CD8-positive, alpha-beta memory T cell (primary cell): Measurements from ENCODE around the gene NFIB. TPM values are rescaled to one million over a fixed set of nuclear protein-coding genes. Genes with fewer than 3 reads are reported as not detected.

ENCODE experiments used
- CTCF ChIA-PET: fragments of 350-600 bp; sonication (Branson Sonifier 250); formaldehyde crosslinking; loops from one replicate; lab custom pipeline; 2021; ENCODE audit warnings: antibody characterized with exemption; lab: Charles Lee
- POLR2A ChIA-PET: fragments of 350-600 bp; sonication (Branson Sonifier 250); formaldehyde crosslinking; loops from one replicate; lab custom pipeline; 2021; ENCODE audit warnings: antibody characterized with exemption; lab: Charles Lee
- DNase-seq, 5 donors: peaks; one replicate each; pipeline versions ENCODE4 v3.0.0 to v3.0.0-alpha.2; 2020 to 2022; ENCODE audit warnings: mixed read lengths in 1 of 5
- H3K27ac ChIP-seq: one replicate; pipeline ENCODE4 v1.7.0; 2013; ENCODE audit warnings: low read depth, mild to moderate bottlenecking, low read length, moderate library complexity
- H3K27me3 ChIP-seq: 2 replicates; pipeline ENCODE4 v1.7.0; 2013; ENCODE audit warnings: low read length, mild to moderate bottlenecking; ENCODE audit not compliant: insufficient read depth, poor library complexity, severe bottlenecking
- H3K36me3 ChIP-seq: 2 replicates; pipeline ENCODE4 v1.7.0; 2013; ENCODE audit warnings: mild to moderate bottlenecking, low read length, moderate library complexity; ENCODE audit not compliant: insufficient read depth
- H3K4me1 ChIP-seq: 2 replicates; pipeline ENCODE4 v1.7.0; 2013; ENCODE audit warnings: mild to moderate bottlenecking, low read length, moderate library complexity; ENCODE audit not compliant: insufficient read depth
- H3K4me3 ChIP-seq: 2 replicates; pipeline ENCODE4 v1.7.0; 2013; ENCODE audit warnings: mild to moderate bottlenecking, low read length
- H3K9me3 ChIP-seq: 2 replicates; pipeline ENCODE4 v1.7.0; 2013; ENCODE audit warnings: mild to moderate bottlenecking, low read length
- H3K27ac Mint-ChIP-seq, 8 donors: one replicate each; pipeline ENCODE4 v1.8.0; 2020 to 2021; ENCODE audit warnings: mixed read lengths in 8 of 8, mild to moderate bottlenecking in 6 of 8, inconsistent platforms in 3 of 8, moderate library complexity in 3 of 8
- H3K27me3 Mint-ChIP-seq, 2 donors: one replicate each; pipeline ENCODE4 v1.8.0; 2020 to 2021; ENCODE audit warnings: mixed read lengths in 2 of 2, mild to moderate bottlenecking in 1 of 2, moderate library complexity in 1 of 2
- H3K36me3 Mint-ChIP-seq, 3 donors: one replicate each; pipeline ENCODE4 v1.8.0; 2020 to 2021; ENCODE audit warnings: mixed read lengths in 3 of 3, inconsistent platforms in 1 of 3, mild to moderate bottlenecking in 1 of 3
- H3K4me1 Mint-ChIP-seq, 3 donors: one replicate each; pipeline ENCODE4 v1.8.0; 2020 to 2021; ENCODE audit warnings: mixed read lengths in 3 of 3, inconsistent platforms in 1 of 3, mild to moderate bottlenecking in 1 of 3
- H3K4me3 Mint-ChIP-seq, 7 donors: one replicate each; pipeline ENCODE4 v1.8.0; 2020 to 2021; ENCODE audit warnings: mixed read lengths in 7 of 7, mild to moderate bottlenecking in 6 of 7, moderate library complexity in 4 of 7, inconsistent platforms in 2 of 7
- H3K9me3 Mint-ChIP-seq, 5 donors: one replicate each; pipeline ENCODE4 v1.8.0; 2020 to 2022; ENCODE audit warnings: mixed read lengths in 5 of 5, mild to moderate bottlenecking in 3 of 5, moderate library complexity in 2 of 5, inconsistent platforms in 1 of 5
- polyA plus RNA-seq: library from polyadenylated mRNA; unstranded; fragments of 300-500 nt; fragmentation: Illumina TruSeq; gene quantifications from one replicate; pipeline ENCODE4 v1.2.3, GENCODE V29; 2021
- total RNA-seq, 2 experiments: library from RNA; stranded (reverse); gene quantifications; one replicate each; pipeline ENCODE4 v1.2.3, GENCODE V29; 2021

Gene NFIB
- total and polyA plus RNA-seq, 3 experiments from 2014 or later = not detected

GRCh38 chr9:14043483-14043882, 270.5 kb downstream of the NFIB start:
- H3K36me3 ChIP-seq = no peaks in the 10 kb centered on the region
- no peaks in the 10 kb centered on the region for H3K4me1 Mint-ChIP-seq
- H3K27ac ChIP-seq = no peak overlapping the region
- no peak for DNase-seq
- H3K4me3 ChIP-seq = no peak overlapping the region
- no peak overlapping the region for H3K4me3 Mint-ChIP-seq
- no peaks in the 10 kb centered on the region for H3K9me3 ChIP-seq
- no peaks in the 10 kb centered on the region for H3K4me1 ChIP-seq
- no peak overlapping the region for H3K27ac Mint-ChIP-seq
- H3K9me3 Mint-ChIP-seq = peaks cover 0 to 4% (median 0%) of the 10 kb centered on the region in 5 donors
- CTCF ChIA-PET = interaction anchor here (0.9 kb wide), 1 partner anchor 9 kb away, joined by 4 read pairs; no protein-coding TSS in a partner anchor
- H3K27me3 ChIP-seq = no peaks in the 10 kb centered on the region
- H3K27me3 Mint-ChIP-seq = no peaks in the 10 kb centered on the region
- H3K36me3 Mint-ChIP-seq = no peaks in the 10 kb centered on the region
- POLR2A ChIA-PET = no interaction called here

DNA sequence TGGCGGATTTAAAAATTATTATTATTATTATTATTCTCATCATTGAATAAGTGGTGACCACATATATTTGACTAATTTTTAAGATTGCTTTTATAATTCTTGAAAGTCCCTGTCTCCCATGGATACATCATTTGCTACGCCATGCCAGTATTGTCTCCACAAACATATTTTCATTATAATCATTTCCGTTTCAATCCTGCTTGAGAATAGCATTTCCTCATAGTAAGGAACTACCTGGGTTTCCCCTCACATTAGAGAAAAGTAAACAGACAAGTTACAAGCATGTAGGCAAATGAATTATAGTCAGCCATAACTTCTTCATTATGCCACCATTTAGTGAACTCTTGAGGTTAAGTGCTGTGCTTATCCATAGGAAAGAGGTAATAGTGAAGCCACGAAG, 276.6 kb downstream of the NFIB start:
- Mint-ChIP-seq H3K4me1 (no peaks in the 10 kb centered on the region), H3K9me3 (peaks cover under 1 to 4% (median 3%) of the 10 kb centered on the region in 5 donors), H3K27me3 (peaks cover 0 to 3% of the 10 kb centered on the region in 2 donors), H3K4me3 (no peak overlapping the region), H3K36me3 (no peaks in the 10 kb centered on the region), H3K27ac (no peak overlapping the region)
- Histone ChIP-seq H3K9me3 (no peaks in the 10 kb centered on the region), H3K36me3 (no peaks in the 10 kb centered on the region), H3K4me1 (no peaks in the 10 kb centered on the region), H3K27me3 (no peaks in the 10 kb centered on the region), H3K27ac (no peak overlapping the region), H3K4me3 (no peak overlapping the region)
- ChIA-PET CTCF (no interaction called here), POLR2A (no interaction called here)
- DNase-seq = no peak

DNA sequence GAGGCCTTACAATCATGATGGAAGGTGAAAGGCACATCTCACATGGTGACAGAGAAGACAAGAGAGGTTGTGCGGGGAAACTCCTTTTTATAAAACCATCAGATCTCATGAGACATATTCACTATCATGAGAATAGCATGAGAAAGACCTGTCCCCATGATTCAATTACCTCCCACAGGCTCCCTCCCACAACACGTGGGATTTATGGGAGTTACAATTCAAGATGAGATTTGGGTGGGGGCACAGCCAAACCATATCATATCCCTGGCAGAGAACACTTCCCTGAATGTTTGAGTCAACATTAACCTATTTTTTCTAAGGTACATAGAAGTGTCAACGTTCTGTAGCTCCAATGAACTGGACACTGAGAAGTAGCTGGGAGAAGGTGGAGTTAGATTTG, 280.9 kb downstream of the NFIB start:
- H3K27ac ChIP-seq = no peak overlapping the region
- H3K4me3 ChIP-seq = no peak overlapping the region
- ChIA-PET POLR2A (no interaction called here), CTCF (no interaction called here)
- Mint-ChIP-seq H3K27me3 (peaks cover 0 to 3% of the 10 kb centered on the region in 2 donors), H3K36me3 (no peaks in the 10 kb centered on the region), H3K4me3 (no peak overlapping the region), H3K4me1 (no peaks in the 10 kb centered on the region), H3K9me3 (peaks cover 0 to 8% (median 4%) of the 10 kb centered on the region in 5 donors), H3K27ac (no peak overlapping the region)
- H3K9me3 ChIP-seq = no peaks in the 10 kb centered on the region
- no peak for DNase-seq
- no peaks in the 10 kb centered on the region for H3K4me1 ChIP-seq
- H3K27me3 ChIP-seq = no peaks in the 10 kb centered on the region
- no peaks in the 10 kb centered on the region for H3K36me3 ChIP-seq
